Panc1 (cell line): Measurements from ENCODE around the gene RANBP1. TPM values are rescaled to one million over a fixed set of nuclear protein-coding genes. Genes with fewer than 3 reads are reported as not detected.

Experiments
- ATAC-seq: fragments of 200-7000 bp; cut with Tn5 transposase; 2 replicates; pipeline ENCODE4 v1.9.1; 2020; ENCODE audit warnings: mild to moderate bottlenecking, moderate library complexity
- BruUV-seq: library from RNA; stranded (reverse); fragments of 400-500 nt; replicated peaks from 2 replicates; lab custom pipeline; 2021; lab: Mats Ljungman, UMichigan
- CTCF ChIA-PET: fragments of 300-600 bp; sonication (Branson Sonifier 250); formaldehyde crosslinking; loops from one replicate; lab custom pipeline; 2022; ENCODE audit warnings: antibody characterized with exemption; lab: Charles Lee
- POLR2A ChIA-PET: fragments of 300-600 bp; sonication (Branson Sonifier 250); formaldehyde crosslinking; loops from one replicate; lab custom pipeline; 2022; ENCODE audit warnings: antibody characterized with exemption; lab: Charles Lee
- DNase-seq: peaks from one replicate; pipeline ENCODE4 v3.0.0-alpha.2; 2010; ENCODE audit warnings: low read depth, low spot score
- H3K27ac ChIP-seq: 2 replicates; pipeline ENCODE4 v1.5.1; 2011; ENCODE audit warnings: mild to moderate bottlenecking, low read length, inconsistent platforms
- H3K27me3 ChIP-seq: fragments of 200-500 bp; sonication (Bioruptor generic); 2 replicates; pipeline ENCODE4 v1.6.0; 2014; ENCODE audit warnings: low read length, inconsistent platforms; ENCODE audit not compliant: control insufficient read depth, insufficient read depth
- H3K36me3 ChIP-seq: fragments of 200-500 bp; sonication (Bioruptor generic); 2 replicates; pipeline ENCODE4 v1.5.1; 2014; ENCODE audit warnings: inconsistent platforms, mild to moderate bottlenecking, low read length, moderate library complexity; ENCODE audit not compliant: control insufficient read depth, insufficient read depth
- H3K4me1 ChIP-seq: 2 replicates; pipeline ENCODE4 v1.5.1; 2011; ENCODE audit warnings: inconsistent platforms, mild to moderate bottlenecking, low read length, moderate library complexity; ENCODE audit not compliant: control insufficient read depth, insufficient read depth
- H3K4me3 ChIP-seq, 2 experiments: 2 replicates each; pipeline ENCODE4 v1.5.1; 2011 to 2012; ENCODE audit warnings: low read depth in 2 of 2, low read length in 2 of 2, mild to moderate bottlenecking in 2 of 2, inconsistent platforms in 1 of 2, moderate library complexity in 1 of 2
- H3K9me3 ChIP-seq: fragments of 200-500 bp; sonication (Bioruptor generic); 2 replicates; pipeline ENCODE4 v1.5.1; 2014; ENCODE audit warnings: low read depth, mild to moderate bottlenecking, inconsistent platforms, low read length, moderate library complexity; ENCODE audit not compliant: control insufficient read depth, insufficient read depth
- CTCF ChIP-seq: fragments of 450-650 bp; IDR thresholded peaks from 2 replicates; pipeline ENCODE4 v1.5.1; 2017; ENCODE audit warnings: mild to moderate bottlenecking
- POLR2AphosphoS5 ChIP-seq: IDR thresholded peaks from 2 replicates; pipeline ENCODE4 v1.6.1; 2012; ENCODE audit warnings: mild to moderate bottlenecking, low read depth, low read length, moderate library complexity
- REST ChIP-seq, 2 experiments: IDR thresholded peaks; 2 replicates each; pipeline ENCODE4 v1.6.1; 2011 to 2012; ENCODE audit warnings: low read depth in 2 of 2, control low read depth in 1 of 2, low read length in 1 of 2, mild to moderate bottlenecking in 1 of 2, moderate library complexity in 1 of 2; ENCODE audit not compliant: insufficient read depth in 1 of 2
- SIN3A ChIP-seq: IDR thresholded peaks from 2 replicates; pipeline ENCODE4 v1.6.1; 2012; ENCODE audit warnings: low read depth, mild to moderate bottlenecking, low read length, moderate library complexity, borderline replicate concordance; ENCODE audit not compliant: insufficient read depth
- TCF7L2 ChIP-seq: IDR thresholded peaks from 2 replicates; pipeline ENCODE4 v1.6.1; 2011; ENCODE audit warnings: mild to moderate bottlenecking, low read depth, low read length, inconsistent platforms
- in situ Hi-C: cut with HindIII; loops from 2 replicates; pipeline ENCODE4 v1.10.0; 2016; ENCODE audit warnings: low sequenced_read_pairs, low pct_unique_long_range_greater_than_20kb
- intact Hi-C: fragments of 100-400 bp; cut with micrococcal nuclease; formaldehyde crosslinking; loops from one replicate; pipeline ENCODE4 v1.10.0; 2022; ENCODE audit not compliant: unreplicated experiment
- total RNA-seq: library from RNA; stranded (reverse); gene quantifications from one replicate; pipeline ENCODE4 v1.2.1, GENCODE V29; 2021; ENCODE audit not compliant: unreplicated experiment

The RANBP1 gene
- total RNA-seq, 1 experiment from 2014 or later = 232 TPM

DNA sequence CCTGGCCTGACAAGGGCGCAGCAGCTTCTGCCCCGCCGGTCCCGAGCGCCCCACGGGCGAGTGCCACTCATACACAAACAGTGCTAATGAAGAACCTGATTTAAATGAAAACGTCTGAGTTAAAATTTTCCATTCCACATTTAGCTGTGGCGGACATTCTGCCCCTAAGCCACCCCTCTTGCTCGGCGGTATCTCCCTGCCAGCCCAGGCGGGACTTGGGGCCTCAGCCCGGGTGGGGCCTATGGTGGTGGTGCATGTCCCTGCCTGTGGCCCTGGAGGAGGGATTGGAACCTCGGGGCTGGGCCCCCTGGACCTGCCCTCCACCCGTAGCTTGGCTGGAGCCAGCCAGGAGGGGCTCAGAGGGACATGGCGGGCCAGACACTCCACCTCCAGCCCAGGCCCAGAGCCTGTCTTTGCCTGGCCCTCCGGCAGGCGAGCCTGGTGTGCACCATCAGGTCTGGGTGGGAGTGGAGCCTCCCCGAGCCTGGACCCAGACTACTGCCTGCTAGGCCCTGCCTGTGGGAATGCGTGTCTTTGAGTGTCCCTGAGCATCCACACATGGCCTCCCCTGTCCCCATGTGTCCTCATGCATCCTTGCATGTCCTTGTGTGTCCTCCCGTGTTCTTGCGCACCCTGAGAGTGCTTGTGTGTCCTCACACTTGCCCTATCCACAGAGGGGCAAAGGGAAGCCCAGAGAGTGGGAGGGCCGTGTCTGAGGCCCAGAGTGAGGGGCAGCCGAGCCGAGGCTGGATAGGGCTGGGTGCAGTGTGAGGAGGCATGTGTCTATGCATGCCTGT, 20.1 kb downstream of the RANBP1 start:
- in situ Hi-C loops (no loop called here), intact Hi-C loops (no loop called here)
- Histone ChIP-seq H3K4me1 (no peaks in the 10 kb centered on the region), H3K9me3 (no peaks in the 10 kb centered on the region), H3K27ac (no peak overlapping the region), H3K36me3 (peaks cover 2% of the 10 kb centered on the region; the same call in 1 of the 2 replicates), H3K4me3 (no peak overlapping the region), H3K27me3 (no peaks in the 10 kb centered on the region)
- POLR2A ChIA-PET = no interaction called here
- no peak for ATAC-seq
- CTCF ChIA-PET = no interaction called here
- no peak for TF ChIP-seq POLR2AphosphoS5
- no peak for TF ChIP-seq SIN3A
- no peak for TF ChIP-seq CTCF
- BruUV-seq = no TSS peak
- no peak for DNase-seq

DNA sequence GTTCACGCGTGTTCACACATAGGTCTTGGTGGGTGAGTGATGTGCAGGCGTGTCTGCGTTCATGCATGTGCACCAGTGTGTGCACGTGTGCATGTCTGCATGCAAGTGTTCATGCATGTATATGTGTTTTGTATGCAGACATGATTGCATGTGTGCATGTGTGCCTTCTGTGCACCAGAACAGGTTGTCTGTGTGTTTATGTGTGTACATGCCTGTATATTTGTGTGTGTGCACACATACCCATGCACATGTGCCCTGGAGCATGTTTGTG, 20.6 kb downstream of the RANBP1 start:
- intact Hi-C loops (no loop called here), in situ Hi-C loops (no loop called here)
- Histone ChIP-seq H3K4me1 (no peaks in the 10 kb centered on the region), H3K9me3 (no peaks in the 10 kb centered on the region), H3K4me3 (no peak overlapping the region), H3K36me3 (peaks cover 2% of the 10 kb centered on the region; the same call in 1 of the 2 replicates), H3K27me3 (no peaks in the 10 kb centered on the region), H3K27ac (no peak overlapping the region)
- no TSS peak for BruUV-seq
- CTCF ChIA-PET = no interaction called here
- ATAC-seq = no peak
- TF ChIP-seq SIN3A (no peak), REST (IDR thresholded peaks at IDR 0.05; ENCODE audit: insufficient read depth in 1 of 2, low read depth in 2 of 2, low read length in 1 of 2) (no peak), POLR2AphosphoS5 (no peak), CTCF (no peak), TCF7L2 (no peak)
- POLR2A ChIA-PET = no interaction called here
- DNase-seq = no peak
